HG02759 (cell line): ENCODE results near the gene PAPSS2.
A peak's percentile ranks its signal among the peaks of the same experiment; 100 is the strongest.
"Not testable (repeated sequence)": the region's sequence is repeated elsewhere in the genome, so short reads cannot be mapped to it uniquely, and the experiment has no call there.

Experiments
- ATAC-seq: cut with Tn5 transposase; IDR thresholded peaks from one replicate; pipeline ENCODE4 v1.9.1; 2021; ENCODE audit warnings: mild to moderate bottlenecking, moderate library complexity; ENCODE audit not compliant: unreplicated experiment

PAPSS2 gene

GRCh38 chr10:87659571-87660483 is at the start of gene PAPSS2:
Gene PAPSS2 (plus strand): TSS chr10:87659878. CDS start chr10:87659982, 104 bp downstream.
- peak; percentile 48 for ATAC-seq

- ATAC-seq, result not testable (repeated sequence)
Observed at GRCh38 chr10:87611341-87611740, 48.3 kb upstream of the PAPSS2 start.

GRCh38 chr10:87612115-87612514 is 47.6 kb upstream of the PAPSS2 start:
- no peak for ATAC-seq

- ATAC-seq, result no peak
Observed at GRCh38 chr10:87613751-87614150, 45.9 kb upstream of the PAPSS2 start.

GRCh38 chr10:87615856-87616255 is 43.8 kb upstream of the PAPSS2 start:
- ATAC-seq, result no peak

GRCh38 chr10:87617503-87617902 is 42.2 kb upstream of the PAPSS2 start:
- no peak for ATAC-seq

- ATAC-seq, result no peak
Observed at GRCh38 chr10:87618566-87619423, 40.9 kb upstream of the PAPSS2 start.

GRCh38 chr10:87619705-87620104 is 40.0 kb upstream of the PAPSS2 start:
- no peak for ATAC-seq

GRCh38 chr10:87621440-87621839 is 38.2 kb upstream of the PAPSS2 start:
- not testable (repeated sequence) for ATAC-seq

- no peak for ATAC-seq
Observed at GRCh38 chr10:87622314-87623004, 37.2 kb upstream of the PAPSS2 start.

- ATAC-seq, result no peak
Observed at GRCh38 chr10:87623191-87623590, 36.5 kb upstream of the PAPSS2 start.

GRCh38 chr10:87625661-87626060 is 34.0 kb upstream of the PAPSS2 start:
- ATAC-seq, result no peak

GRCh38 chr10:87626422-87626892 is 33.2 kb upstream of the PAPSS2 start:
- no peak for ATAC-seq

GRCh38 chr10:87630171-87630570 is 29.5 kb upstream of the PAPSS2 start:
- ATAC-seq, result no peak

- ATAC-seq, result no peak
Observed at GRCh38 chr10:87632454-87632853, 27.2 kb upstream of the PAPSS2 start.

- ATAC-seq, result no peak
Observed at GRCh38 chr10:87634311-87634710, 25.4 kb upstream of the PAPSS2 start.

GRCh38 chr10:87635498-87636312 is 24.0 kb upstream of the PAPSS2 start:
- ATAC-seq, result peak; percentile 78

- no peak for ATAC-seq
Observed at GRCh38 chr10:87636313-87636915, 23.3 kb upstream of the PAPSS2 start.

GRCh38 chr10:87639493-87639892 is 20.2 kb upstream of the PAPSS2 start:
- ATAC-seq, result no peak

- ATAC-seq, result no peak
Observed at GRCh38 chr10:87640043-87640442, 19.6 kb upstream of the PAPSS2 start.
